Islet of Langerhans (tissue), 1 donor: ENCODE measurements around the gene POLR2L.

Experiments
- FAIRE-seq: peaks from one replicate; lab custom pipeline; 2011; peaks lifted over from hg19 to GRCh38; lab: Jason Lieb, UNC

Gene POLR2L

DNA sequence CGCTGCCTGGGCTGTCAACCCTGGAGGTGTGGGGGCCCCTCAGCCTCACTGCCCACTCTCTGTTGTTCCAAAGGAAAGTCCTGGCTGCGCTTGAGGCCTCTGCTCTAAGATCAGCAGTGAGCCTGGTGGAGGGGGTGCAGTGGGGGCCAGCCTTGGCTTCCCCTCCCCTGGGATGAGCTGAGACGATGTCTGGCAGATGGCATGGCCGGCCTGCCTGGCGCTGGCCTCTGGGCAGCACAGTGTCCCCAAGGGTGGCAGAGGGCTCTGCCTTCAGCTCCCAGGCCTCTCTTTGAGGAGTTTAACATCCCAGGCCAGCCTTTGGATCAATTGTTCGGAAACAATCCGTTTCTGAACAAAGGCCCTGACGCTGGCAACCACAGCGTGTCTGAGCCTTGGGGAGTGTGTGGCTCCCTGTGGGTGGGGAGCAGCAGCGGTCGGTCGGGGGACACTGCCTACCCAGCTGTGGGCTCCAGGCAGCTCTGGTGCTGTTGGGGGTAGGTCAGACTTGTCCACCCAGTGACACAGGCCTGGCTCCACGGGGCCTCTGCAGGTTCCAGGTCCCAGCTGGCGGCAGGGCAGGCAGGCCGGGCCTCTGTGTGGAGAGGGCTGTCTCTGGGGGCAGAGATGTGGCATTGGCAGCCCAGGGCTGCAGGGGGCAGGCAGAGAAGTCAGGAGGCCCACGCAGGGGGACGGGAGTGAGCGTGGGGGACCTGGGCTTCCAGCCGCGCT lies 12.4 kb upstream of the POLR2L start:
- FAIRE-seq, result no peak

DNA sequence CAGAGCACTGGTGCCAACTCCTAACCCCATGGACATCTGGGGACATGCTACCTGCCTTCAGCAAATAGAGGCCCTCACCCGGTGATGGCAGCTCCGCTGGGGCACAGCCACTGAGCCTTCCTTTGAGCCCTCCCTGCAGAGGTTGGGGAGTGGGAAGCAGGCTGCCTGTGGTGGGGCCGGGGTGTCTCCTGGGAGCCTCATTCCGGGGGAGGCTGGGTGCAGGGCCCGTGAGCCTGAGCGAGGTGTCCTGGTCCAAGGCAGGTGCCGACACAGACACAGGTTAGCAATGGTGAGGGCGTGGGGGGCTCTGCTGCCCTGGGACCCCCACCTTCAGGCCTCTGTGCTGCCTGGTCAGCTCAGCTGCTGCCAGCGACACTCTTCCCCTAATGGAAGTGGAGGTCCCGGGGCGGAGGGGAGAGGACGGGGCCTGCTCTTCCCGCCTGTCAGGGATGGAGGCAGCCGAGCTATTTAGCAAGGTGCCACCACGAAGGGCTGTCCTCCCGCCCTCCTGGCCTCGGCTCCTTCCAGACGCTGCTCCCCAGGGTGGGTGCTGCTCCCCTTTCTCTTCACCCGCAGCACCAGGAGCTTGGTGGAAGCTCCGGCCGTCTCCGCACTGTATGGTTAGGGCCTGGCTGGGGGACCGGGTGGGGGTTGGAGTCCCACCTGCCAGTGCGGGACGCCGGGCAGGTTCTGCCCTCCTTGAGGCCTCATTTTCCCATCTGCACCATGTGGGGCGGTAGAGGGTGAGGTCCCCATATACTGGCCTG lies 11.5 kb upstream of the POLR2L start:
- FAIRE-seq, result no peak

DNA sequence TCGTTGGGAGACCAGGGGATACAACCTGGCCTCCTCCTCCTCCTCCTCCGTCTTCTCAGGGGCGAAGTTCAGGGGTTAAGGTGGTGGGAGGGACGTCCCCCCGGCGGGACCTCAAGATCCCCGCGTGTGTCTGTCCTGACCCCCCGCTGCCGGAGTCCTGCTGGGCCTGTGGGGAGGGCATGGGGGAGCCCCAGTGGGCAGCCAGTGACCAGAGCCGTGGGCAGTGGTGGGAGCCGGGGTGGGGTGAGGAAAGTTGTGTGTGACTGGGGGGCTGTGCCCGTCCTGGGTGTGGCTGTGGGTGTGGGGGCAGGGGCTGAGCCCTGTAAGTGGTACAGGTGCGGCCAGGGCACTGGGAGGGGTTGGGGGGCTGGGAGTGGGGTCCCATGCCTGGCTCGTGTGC lies 10.4 kb upstream of the POLR2L start:
- FAIRE-seq, result no peak

DNA sequence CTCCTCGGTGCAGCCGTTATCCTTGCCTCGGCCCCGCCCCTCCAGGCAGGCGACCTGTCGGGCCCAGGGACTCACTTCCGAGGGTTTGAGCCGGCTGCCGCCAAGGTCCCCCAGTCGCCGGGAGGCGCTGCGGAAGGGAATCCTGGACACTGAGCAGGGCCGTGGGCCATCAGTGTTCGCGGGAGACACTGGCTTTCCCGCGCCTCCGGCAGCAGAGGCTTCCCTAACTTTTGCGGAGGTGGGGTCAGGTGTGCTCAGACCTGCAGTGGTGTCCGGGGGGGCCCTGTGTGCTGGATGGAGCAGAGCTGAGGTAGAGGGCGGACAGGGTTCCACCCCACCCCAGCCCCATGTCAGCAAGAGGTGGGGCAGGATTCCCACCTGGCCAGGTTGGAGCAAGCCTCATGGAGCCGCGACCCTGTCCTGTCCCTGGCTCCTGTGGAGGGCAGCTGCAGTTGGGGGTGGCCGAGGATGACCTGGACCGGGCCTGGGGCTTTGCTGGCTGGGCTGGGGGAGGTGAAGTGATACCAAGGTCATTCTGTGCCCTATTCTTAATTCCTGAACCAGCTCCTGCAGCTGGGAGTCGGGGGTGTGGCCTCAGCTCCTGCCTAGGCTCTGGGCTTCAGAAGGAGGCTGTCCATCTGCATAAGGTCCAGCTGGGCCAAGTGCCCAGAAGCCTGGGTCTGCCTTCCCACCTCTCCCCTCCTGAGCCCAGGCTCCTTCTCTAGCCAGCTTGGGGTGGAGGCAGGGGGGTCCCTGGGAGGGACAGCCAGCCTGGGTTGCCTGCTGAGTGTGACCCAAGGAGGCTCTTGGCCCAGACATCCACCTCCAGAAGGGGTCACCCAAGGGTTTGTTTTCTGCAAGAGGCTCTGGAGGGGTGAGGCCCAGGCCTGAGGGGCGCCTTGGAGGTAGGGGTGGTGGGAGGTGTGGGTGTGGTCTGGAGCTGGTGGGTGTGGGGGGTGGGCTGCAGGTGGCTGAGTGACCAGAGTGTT lies 8.7 kb upstream of the POLR2L start:
- no peak for FAIRE-seq

DNA sequence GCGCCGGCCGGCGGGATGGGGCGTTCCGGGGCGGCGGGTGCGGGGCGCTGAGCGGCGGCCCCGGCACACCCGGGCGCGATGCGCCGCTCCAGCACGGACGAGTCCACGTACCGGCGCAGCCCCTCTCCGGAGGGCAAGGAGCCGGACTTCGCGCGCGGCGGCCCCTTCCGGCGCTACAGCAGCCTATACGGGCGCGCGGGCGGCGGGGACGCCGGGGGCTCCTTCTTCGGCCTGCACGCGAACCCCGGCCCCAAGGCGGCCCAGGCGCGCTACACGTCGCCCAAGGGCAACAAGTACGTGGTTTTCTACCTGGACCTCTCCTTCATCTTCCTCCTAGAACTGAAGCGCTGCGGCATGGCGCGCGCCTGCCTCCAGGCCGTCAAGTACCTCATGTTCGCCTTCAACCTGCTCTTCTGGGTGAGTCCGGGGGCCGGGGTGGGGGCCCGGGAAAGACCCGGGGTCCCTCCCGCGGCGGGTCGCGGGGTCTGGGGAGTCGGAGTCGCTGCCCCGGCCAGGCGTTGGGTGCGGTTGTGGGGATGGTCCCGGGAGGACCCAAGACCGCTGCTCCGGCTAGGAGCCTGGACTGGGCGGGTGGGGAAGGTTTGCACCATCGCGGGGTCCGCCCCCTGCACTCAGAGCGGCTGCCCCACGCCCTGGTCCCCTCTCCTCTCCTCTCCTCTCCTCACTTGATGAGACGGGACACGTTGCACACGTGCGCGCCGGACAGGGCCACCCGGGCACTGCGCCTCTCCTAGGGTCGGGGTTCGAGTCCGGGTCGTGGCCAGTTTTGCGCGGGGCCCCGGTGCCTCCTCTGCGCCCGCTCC lies 7.8 kb upstream of the POLR2L start:
- no peak for FAIRE-seq

DNA sequence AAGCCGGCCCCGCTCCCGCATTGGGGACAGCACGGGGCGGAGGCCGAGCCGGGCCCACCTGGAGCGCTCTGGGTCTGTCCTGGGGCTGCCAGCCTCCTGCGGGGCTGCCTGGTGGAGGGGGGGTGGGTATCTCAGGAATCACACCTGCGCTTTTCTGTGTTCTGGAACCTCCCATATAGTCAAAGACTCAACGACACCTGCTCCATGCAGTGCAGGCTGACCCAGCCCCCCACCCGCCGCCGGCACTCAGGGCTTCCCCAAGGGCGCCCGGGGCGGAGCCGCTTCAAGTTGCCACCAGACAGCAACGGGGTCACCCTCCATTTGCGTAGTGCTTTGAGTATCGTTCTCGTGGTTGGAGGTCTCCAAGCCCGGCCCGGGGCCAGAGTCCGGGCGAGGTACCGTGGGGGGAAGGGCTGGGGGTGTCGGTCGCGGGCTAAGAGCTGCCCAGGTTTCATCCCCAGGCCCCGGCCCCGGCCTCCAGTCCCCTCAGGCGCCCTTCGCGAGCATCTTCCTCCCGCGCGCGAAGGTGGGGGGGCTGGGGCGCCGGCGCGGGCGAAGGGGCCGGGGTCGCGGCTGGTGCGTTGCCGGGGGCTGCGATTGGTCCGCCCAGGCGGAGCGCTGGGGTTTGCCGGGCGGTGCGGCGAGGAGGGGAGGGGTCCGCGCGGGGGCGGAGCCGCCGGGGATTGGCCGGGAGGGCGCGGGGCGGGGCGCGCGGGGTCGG lies 6.9 kb upstream of the POLR2L start:
- FAIRE-seq, result no peak

DNA sequence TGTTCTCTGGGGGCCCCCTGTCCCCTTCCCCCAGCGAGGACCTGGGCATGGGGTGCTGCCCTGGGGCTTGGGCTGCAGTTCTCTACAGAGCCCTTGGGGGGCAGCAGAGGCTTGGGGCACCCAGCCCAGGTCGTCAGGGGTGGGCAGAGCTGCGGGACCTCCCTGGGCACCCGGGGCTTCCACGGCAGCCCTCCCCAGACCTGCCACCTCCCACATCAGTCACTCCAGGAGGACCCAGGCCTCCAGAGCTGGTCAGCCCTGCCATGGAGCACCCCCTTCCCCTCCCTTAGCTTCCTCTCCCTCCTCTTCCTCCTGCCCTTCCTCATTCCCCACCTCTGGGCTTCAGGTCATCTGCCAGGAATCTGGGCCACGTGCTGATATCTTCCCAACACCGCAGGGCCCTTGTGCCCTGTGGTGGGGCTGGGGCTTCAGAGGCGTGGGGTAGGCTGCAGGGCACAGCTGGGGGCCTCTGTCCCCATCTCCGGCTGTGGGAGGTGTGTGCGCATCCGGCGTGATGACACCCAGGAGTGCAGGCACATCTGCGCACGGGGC lies 6.1 kb upstream of the POLR2L start:
- no peak for FAIRE-seq

DNA sequence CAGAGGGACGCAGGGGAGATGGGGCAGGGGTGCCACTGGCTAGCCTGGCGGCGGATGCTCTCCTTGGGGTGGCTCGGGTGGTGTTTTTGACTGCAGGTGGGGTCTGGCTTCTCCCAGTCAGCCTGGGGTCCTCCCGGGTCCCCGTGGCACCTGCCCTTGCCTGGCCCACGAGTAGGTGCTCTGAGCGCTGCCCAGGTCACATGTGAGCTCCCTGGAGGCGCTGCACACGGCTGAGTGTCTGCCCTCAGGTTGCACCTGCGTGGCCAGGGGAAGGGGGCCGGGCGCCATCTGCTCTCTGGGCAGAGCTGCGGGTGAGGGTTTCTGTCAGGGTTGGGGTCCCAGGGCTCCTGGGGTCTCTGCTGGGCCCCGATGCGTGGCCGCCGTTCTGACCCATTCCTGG lies 5.5 kb upstream of the POLR2L start:
- FAIRE-seq, result no peak

DNA sequence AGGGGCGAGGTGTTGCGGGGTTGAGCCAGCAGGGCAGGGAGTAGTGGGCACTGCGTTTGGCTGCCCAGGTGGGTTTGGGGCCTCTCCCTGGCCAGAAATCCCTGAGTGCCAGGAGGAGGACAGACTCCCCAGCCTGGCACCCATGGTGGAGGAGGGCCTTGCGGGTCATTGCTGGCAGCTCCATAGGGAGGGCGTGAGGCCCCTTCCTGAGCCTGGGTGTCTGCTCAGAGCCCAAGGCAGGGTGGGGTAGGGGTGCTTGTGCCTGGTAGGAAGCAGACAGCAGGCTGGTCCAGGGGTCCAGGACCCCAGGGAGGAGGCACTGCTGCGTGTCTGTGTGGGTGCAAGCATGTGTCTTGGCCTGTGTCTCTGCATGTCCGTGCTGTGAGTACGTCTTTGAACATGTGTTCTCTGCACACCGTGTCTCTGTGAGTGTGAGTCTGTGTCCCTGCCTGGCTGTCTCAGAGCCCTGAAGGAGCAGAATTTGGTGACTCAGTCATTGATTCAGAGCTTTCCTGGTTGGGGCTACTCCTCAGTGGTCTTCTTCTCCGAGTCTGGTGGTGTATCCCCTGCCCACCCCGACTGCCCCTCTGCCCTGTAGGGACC lies 4.3 kb upstream of the POLR2L start:
- FAIRE-seq, result no peak

DNA sequence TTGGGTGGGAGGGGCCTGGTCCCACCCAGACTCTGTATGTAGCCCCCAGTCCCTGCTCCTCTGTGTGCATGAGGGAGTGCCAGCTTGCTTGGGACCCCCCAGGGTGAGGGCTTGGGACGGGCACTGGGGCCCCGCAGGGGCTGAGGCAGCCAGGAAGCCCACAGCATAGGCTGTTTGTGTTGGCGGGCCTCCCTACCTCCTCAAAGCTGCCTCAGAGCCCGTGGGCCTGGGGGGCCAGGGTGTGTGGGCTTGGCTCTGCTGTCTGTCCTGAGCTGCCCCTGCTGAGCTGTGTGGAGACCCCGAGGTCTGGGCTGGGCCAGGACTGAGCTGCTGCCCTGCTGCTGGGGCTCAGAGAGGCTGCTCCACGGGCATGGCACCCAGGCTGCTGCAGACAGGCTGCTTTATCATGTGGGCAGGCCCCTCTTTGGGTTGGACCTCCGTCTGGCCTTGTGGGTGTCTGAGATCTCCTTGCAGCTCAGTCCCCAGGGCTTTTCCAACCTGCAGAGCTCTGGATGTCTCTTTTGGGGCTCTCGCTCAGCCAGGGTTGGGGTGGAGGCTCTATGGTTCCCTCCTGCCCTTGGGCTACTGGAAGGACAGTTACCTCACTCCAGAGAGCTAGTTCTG lies 3.7 kb upstream of the POLR2L start:
- FAIRE-seq, result no peak

DNA sequence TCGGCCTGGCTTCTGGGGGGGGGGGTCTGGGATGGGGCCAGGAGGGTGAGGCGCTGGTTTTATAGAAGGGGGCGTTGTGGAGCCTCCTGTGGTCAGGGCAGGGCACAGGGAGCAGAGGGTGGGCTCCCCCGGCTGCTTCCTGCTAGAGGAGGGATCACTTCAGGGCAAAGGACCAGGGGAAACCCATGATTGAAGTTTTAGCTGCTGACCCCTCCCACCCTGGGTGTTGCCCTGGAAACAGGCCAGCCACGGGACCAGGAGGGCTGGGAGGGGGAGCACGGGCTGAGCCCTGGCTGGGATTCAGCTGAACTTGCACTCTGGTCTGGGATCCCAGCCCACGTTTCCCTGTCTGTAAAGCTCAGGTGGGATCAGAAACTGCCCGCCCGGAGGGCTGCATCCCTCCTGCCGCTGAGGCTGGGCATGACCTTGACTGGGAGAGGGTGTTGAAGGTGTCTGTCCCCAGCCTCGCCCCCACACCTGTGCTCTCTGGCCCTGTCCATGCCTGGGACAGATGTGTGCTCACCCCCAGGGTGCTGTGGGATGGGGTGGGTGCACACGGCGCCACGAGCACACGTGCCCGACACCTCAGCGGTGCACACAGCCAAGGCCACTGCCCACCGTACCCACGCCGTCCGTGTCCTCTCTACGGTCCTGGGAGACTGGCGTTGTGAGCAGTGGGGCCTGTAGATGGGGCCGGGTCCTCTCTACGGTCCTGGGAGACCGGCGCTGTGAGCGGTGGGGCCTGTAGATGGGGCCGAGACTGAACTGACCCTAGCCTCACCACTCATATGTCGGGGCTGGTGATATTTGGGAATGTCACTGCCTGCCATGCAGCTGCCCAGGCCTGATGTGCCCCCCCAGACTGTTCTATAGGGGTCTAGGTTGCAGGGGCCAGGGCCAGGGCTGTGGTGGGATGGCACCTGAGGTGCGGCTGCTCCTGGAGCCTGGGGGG lies 2.6 kb upstream of the POLR2L start:
- no peak for FAIRE-seq

DNA sequence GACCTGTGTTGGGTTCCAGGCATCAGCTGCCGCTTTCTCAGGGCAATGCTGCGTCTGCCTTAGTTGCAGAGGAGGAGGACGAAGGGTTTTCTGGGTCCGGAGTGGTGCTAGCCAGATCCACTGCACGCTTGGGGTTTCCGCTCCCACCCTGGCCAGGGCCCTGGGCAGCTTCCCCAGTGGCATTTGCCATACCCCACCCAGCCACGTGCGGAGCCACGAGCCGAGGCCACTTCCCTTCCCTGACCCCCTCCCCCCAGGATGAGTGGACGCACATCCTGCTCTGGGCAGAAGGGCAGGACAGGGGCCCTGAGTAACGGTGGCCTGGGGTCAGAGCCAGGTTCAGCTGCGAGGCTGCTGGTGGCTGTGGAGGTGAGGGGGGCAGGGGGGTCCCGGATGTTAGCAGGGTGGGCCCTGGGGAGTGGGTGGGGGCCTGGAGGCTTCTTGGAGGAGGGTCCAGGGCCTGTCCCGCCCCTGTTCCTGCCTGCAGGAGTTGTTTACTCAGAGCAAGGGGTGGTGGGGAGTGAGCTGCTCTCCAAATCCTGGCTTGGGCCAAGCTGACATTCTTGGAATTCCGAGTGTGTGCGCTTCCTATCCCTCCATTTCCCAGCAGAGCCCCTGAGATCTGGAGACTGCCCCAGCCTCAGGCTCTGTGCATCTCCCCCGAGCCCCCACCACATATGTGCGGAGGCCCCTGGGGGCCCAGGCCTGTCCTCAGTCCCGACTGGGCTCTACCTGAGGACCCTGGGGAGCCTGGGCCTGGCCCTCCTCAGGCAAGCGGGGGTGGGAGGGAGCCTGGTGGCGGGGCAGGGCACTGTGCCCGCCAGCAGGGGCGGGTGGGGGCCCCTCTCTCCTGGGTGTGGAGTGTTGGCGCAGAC lies 1.7 kb upstream of the POLR2L start:
- no peak for FAIRE-seq

DNA sequence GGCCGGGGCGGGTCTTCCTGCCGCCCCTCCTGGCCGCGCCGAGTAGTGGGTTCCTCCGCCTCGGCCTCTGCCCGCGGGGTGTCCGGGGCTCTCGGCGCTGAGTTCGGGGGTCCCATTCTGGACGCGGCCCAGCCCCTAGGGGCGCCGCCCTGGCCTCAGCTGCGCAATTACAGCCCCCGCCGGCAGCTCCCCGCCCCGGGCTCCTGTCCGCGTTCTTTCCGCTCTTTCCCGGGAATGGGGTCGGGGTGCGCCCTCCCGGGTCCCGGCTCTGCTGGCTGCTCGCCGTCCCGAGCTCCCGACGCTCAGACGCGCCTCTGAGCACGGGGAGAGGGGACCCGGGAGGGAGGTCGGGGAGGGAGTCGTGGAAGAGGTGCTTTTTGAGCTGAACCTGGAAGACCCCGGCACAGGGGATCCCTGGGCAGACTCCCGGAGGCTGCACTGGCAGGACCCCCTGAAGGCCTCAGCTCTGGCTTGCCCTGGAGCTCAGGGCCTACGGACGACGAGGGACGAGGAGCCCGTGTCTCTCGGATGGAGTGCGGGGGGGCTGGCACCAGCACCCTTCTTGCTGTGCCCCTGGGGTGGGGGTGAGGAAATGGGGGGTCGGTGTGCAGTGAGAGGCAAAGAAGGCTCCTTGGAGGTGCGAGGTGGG lies 881 bp upstream of the POLR2L start:
- FAIRE-seq, result no peak

DNA sequence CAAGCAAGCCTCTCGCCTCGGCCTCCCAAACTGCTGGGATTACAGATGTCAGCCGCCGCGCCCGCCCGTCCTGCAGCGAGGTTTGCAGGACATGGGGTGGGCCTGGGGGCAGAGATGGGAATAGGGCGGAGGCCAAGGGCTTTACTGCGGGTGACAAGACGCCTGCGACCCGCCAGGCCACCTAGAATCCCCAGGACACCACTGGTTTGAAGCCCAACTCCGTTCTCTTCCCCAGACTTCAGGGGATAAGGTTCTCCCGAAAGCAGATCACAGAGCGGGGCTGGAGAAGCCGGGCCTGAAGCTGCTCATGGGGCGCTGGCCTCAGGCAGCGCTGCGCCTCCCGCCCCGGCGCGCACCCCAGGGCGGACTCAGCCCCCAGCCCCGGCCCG lies 354 bp downstream of the POLR2L start:
- no peak for FAIRE-seq

DNA sequence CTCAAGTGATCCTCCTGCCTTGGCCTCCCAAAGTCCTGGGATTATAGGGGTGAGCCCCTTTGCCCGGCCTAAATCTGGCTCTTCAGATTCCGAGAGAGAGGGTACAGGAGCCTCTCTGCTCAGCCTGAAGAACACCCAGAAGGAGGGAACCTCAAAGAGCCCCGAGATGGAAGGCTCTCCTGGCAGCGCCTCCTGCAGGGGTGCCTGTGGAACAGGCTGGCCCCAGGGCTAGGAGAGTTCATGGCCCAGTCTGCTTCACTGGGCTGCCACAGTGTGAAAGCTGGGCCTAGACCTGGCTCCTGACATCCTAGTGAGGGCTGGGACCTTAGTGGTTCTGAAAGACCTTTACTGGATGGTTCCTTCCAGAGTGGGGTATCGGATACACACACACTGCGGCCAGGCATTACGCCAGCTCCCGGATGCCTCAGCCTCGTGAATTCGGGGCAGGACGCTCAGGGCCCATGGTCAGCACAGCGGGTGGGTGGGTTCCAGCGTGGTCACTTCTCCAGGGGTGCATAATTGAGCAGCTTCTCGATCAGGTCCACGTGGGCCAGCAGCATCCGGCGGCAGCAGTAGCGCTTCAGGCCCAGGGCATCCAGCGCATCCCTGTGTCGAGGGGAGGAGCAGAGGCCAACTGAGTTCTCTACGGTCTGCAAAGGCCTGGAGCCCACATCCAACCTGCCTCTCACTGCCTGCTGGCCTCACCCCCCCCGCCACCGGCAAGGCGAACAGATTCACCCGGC lies 2.3 kb downstream of the POLR2L start:
- no peak for FAIRE-seq

DNA sequence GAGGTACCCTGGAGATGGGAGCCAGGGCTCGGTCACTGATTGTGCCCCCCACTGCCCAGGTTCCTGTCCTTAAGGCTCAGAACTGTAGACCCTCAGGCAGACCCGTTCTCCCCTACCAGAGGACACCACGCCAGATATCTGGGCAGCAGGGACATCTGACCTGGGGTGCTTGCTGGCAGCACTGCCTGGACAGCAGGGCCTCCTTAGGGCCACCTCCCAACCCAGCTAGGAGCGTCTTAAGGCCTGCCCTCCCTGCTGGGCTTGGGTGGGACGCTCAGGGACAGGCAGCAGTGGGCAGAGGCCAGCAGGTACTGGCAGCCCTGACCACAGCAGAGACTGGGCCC lies 3.1 kb downstream of the POLR2L start:
- FAIRE-seq, result no peak
